ENCODE results near the gene TRIM33. TPM values are rescaled to one million over a fixed set of nuclear protein-coding genes. Genes with fewer than 3 reads are reported as not detected.
"Not testable (repeated sequence)": the region's sequence is repeated elsewhere in the genome, so short reads cannot be mapped to it uniquely, and the experiment has no call there.

Gene TRIM33
- total RNA-seq, 2 experiments from 2014 or later = 26.9 to 27.9 TPM

DNA sequence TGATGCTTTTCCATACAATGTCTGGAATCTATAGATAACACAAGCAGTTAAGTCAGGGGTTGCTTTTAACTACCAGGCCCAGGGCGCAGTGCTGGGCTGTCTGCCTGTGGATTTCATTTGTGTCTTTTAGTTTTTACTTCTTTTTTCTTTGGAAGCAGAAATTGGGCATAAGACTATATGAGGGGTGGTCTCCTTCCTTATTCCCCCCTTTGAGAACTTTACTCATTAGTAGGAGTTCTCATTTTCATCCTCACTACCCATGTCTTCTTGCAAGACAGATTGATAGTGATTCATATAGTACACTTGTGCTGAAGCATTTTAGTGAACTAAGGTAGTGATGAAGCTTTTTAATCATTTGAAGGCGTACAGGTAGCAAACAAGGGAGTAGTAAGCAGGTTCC, 147.8 kb downstream of the TRIM33 start:
- intact Hi-C loops (cut with micrococcal nuclease); H3K36me3 Mint-ChIP-seq; DNase-seq; H3K27me3 Mint-ChIP-seq; POLR2A ChIA-PET; H3K4me1 Mint-ChIP-seq (ENCODE audit: low read depth); H3K27ac Mint-ChIP-seq; H3K4me3 Mint-ChIP-seq: not testable (repeated sequence)
- H3K9me3 Mint-ChIP-seq = peaks cover 39% of the 10 kb centered on the region
- CTCF ChIA-PET = interaction anchor here (1.4 kb wide), 1 partner anchor 16 kb away, joined by 3 read pairs; no protein-coding TSS in a partner anchor

DNA sequence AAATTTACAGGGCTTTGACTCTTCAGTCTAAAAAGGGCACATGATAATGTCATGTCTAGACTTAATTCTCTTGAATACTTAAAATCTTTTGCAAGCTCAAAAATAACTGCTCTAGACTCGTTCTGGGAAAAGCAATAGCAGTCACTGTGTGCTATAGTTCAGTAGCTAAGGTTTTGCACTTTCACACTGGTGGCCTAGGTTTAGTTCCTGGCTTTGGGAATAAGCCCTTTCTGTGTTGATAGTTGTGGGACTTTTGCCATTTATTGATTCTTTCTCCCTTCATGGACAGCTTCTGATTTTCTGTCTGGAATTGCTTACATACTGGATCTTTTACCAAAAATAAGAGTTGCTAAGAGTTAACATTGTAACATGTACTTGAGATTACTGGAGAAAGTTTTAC, 151.2 kb downstream of the TRIM33 start:
- DNase-seq = no peak
- intact Hi-C loops (cut with micrococcal nuclease) = no loop called here
- no peaks in the 10 kb centered on the region for H3K27me3 Mint-ChIP-seq
- CTCF ChIA-PET = interaction anchor here (1.2 kb wide), 1 partner anchor 13 kb away, joined by 4 read pairs; no protein-coding TSS in a partner anchor
- H3K36me3 Mint-ChIP-seq = peaks cover 8% of the 10 kb centered on the region
- POLR2A ChIA-PET = no interaction called here
- no peak overlapping the region for H3K4me3 Mint-ChIP-seq
- no peaks in the 10 kb centered on the region for H3K4me1 Mint-ChIP-seq (ENCODE audit: low read depth)
- no peak overlapping the region for H3K27ac Mint-ChIP-seq
- H3K9me3 Mint-ChIP-seq = peaks cover 32% of the 10 kb centered on the region

DNA sequence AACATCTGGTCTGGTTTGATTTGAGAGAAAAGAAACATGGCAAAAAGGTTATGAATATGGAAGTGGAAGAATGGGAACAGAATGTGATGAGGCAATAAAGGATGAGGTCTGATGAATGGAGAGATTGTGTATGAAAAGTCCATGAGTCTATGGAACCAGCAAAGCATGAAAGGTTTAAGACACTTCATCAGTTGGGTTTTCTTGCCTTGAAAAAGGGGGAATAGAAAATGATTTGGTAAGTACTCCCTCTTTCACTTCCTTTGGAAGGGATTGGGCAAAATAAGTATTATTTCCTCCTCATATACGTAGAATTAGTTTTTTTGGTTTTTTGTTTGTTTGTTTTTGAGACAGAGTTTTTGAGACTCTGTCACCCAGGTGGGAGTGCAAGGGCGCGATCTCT, 155.8 kb downstream of the TRIM33 start:
- POLR2A ChIA-PET = no interaction called here
- CTCF ChIA-PET = no interaction called here
- intact Hi-C loops (cut with micrococcal nuclease) = no loop called here
- DNase-seq = no peak
- Mint-ChIP-seq H3K27me3 (no peaks in the 10 kb centered on the region), H3K4me1 (ENCODE audit: low read depth) (peaks cover 2% of the 10 kb centered on the region), H3K4me3 (no peak overlapping the region), H3K36me3 (no peaks in the 10 kb centered on the region), H3K9me3 (no peaks in the 10 kb centered on the region), H3K27ac (no peak overlapping the region)

DNA sequence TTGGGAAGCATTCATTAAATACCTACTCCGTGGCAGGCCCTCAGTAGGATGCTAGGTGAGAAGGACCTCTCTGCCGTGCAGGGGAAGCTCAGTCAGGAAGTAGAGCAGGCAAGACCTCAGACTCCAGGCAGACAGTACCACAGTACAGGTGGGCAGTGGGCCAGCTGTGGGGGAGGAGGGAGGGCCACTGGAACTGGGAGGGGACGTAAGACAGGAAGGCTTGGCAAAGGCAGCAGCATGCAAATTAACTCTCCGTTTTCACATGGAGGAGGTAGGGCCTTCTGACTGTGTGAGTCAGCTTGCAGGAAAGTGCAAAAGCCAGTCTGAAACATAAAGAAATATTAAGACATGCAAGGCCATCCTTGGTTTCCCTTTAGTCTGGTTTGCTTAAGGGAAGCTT, 157.7 kb downstream of the TRIM33 start:
- no peak for DNase-seq
- no peak overlapping the region for H3K4me3 Mint-ChIP-seq
- no peaks in the 10 kb centered on the region for H3K27me3 Mint-ChIP-seq
- H3K4me1 Mint-ChIP-seq (ENCODE audit: low read depth) = peaks cover 2% of the 10 kb centered on the region
- ChIA-PET CTCF (interaction anchor here (0.7 to 1.2 kb wide), 2 partner anchors 12 to 401 kb away, joined by 3 read pairs; no protein-coding TSS in a partner anchor), POLR2A (no interaction called here)
- intact Hi-C loops (cut with micrococcal nuclease) = no loop called here
- H3K9me3 Mint-ChIP-seq = no peaks in the 10 kb centered on the region
- no peaks in the 10 kb centered on the region for H3K36me3 Mint-ChIP-seq
- H3K27ac Mint-ChIP-seq = no peak overlapping the region

DNA sequence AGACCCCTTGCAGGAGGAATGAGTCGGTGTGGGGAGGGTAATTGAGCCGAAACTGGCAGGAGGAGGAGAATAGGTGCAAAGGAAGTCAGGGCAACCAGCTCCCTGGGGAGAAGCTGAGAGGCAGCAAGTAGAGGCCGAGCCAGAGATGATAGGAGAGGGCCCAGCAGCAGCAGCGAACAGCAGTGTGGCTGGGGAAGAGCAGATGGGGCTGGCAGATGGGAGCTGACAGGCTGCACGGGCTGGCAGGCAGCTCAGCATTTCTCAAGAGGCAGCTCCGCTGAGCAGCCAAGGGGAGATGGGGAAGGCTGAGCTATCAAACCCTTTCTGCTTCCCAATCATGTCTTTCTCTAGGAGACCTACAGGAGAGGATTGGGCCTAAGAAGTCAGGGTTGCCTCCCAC, 158.2 kb downstream of the TRIM33 start:
- Mint-ChIP-seq H3K9me3 (no peaks in the 10 kb centered on the region), H3K27ac (no peak overlapping the region), H3K36me3 (no peaks in the 10 kb centered on the region), H3K27me3 (no peaks in the 10 kb centered on the region), H3K4me1 (ENCODE audit: low read depth) (peaks cover 2% of the 10 kb centered on the region), H3K4me3 (no peak overlapping the region)
- ChIA-PET POLR2A (no interaction called here), CTCF (interaction anchor here (1.2 kb wide), 1 partner anchor 11 kb away, joined by 3 read pairs; no protein-coding TSS in a partner anchor)
- no peak for DNase-seq
- intact Hi-C loops (cut with micrococcal nuclease) = no loop called here

DNA sequence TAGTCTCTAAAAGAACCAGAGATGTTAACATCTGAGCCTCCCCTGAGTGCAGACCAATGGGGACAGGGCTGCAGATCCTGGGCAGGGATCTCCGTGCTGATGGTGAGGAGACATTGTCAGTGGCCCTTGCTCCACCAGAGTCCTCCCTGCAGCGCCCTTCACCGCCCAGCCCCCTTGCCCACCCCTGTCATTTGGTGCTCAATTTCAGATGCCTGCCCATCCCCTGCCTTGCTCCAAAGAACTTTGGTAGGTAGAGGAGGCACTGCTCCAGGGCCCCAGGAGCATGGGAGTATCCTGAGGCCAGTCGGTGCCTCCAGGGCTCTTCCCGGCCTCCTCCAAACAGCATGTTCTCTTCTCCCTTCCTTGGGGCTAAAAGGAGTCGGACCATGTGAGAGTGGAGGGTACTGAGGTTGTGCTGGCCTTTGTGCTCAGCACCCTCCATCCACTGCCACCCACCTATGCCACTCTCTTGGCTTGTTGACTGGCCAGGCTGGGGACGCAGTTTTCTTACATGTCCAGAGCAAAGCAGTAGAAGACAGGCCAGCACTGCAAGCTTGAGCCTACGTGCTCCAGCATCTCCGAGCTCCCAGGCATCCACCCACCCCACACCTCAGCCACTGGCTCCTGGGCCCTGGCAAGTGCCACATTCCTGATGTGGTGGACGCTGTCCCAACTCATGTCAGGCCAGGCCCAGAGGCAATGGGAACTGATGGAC, 160.1 kb downstream of the TRIM33 start:
- Mint-ChIP-seq H3K9me3 (no peaks in the 10 kb centered on the region), H3K27ac (no peak overlapping the region), H3K36me3 (no peaks in the 10 kb centered on the region), H3K4me1 (ENCODE audit: low read depth) (peaks cover 4% of the 10 kb centered on the region), H3K27me3 (no peaks in the 10 kb centered on the region), H3K4me3 (no peak overlapping the region)
- CTCF ChIA-PET = no interaction called here
- DNase-seq = no peak
- intact Hi-C loops (cut with micrococcal nuclease) = no loop called here
- POLR2A ChIA-PET = no interaction called here

DNA sequence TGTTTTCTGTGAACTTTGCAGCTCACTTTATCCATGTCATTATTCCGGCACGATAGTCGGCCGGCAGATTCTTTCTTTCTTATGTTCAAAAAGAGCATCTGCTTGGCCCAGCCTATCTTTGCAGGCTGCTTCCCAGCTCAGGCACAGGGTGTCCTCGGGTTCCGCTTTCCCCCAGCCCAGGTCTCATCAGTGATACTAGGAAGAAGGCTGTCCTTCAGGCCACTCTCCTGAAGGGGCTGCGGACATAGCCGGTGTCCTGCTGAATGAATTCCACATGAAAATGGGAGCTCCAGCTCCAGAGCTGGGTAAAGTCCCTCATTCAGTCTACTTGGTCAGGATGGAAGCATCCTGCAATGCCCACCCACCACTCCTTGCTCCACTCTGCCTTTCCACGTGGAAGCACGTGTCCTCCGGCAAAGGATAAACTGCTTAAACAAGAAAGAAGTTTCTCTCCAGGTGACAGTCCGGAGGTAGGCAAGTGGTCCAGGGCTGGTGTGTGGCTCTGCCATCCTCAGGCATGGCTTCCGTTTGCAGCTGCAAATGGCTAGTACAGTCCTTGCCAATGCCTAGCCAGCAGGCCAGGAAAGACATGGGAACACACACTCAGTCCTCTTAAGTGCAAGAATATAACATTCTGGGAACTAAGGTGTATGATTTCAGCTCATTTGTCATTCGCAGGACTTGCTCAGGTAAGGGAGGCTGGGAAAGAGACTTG, 161.0 kb downstream of the TRIM33 start:
- CTCF ChIA-PET = no interaction called here
- Mint-ChIP-seq H3K4me3 (no peak overlapping the region), H3K4me1 (ENCODE audit: low read depth) (peaks cover 9% of the 10 kb centered on the region), H3K36me3 (no peaks in the 10 kb centered on the region), H3K27me3 (no peaks in the 10 kb centered on the region), H3K27ac (no peak overlapping the region), H3K9me3 (no peaks in the 10 kb centered on the region)
- intact Hi-C loops (cut with micrococcal nuclease) = loop anchor here (5.0 to 10.0 kb wide), 3 partner anchors 42 to 745 kb away; no protein-coding TSS in a partner anchor
- no peak for DNase-seq
- POLR2A ChIA-PET = no interaction called here

DNA sequence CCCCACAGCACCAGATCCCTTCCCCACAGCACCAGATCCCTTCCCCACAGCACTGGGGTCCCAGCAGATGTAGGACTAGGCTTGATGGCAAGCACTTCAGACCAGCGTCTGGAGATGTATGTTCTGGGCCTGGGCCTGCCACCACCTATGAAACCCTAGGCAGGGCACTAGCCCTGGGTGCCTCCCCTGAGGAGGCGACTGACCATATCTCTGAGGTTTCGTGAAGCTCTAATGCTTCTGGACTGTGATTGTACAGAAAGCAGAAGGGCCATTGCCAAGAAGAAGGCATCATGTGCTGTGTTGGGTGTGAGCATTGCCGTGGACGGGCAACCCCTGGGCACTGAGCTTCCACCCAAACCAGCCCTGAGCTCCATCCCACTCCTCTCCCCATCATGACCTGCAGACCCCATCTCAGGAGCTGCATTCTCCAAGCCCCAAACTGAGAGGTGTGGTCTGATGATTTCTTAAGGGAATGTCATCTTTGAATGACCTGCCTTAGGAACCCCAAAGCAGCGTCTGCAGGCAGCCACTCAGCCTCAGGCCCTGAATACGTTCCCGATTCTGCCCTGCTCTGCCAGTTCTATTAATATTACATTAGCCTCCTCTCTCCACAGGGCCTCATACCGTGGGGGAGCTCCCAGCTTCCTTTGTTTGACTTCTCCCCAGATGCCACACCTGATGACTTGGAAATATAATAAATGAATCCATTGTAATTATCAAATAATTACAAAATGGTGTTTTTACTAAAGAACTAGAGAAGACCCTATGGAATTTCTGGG, 163.4 kb downstream of the TRIM33 start:
- H3K9me3 Mint-ChIP-seq = no peaks in the 10 kb centered on the region
- POLR2A ChIA-PET = no interaction called here
- H3K4me1 Mint-ChIP-seq (ENCODE audit: low read depth) = peaks cover 19% of the 10 kb centered on the region
- no peak overlapping the region for H3K27ac Mint-ChIP-seq
- H3K36me3 Mint-ChIP-seq = no peaks in the 10 kb centered on the region
- DNase-seq = no peak
- intact Hi-C loops (cut with micrococcal nuclease) = loop anchor here (1.0 to 10.0 kb wide), 6 partner anchors 45 to 747 kb away; partner anchors contain the start of genes BCAS2 and TRIM33
- H3K4me3 Mint-ChIP-seq = no peak overlapping the region
- CTCF ChIA-PET = interaction anchor here (0.7 to 3.1 kb wide), 37 partner anchors 9 to 765 kb away, joined by 3 to 19 read pairs (median 4); partner anchors contain the start of genes BCAS2, NRAS, OLFML3 and SIKE1
- no peaks in the 10 kb centered on the region for H3K27me3 Mint-ChIP-seq

DNA sequence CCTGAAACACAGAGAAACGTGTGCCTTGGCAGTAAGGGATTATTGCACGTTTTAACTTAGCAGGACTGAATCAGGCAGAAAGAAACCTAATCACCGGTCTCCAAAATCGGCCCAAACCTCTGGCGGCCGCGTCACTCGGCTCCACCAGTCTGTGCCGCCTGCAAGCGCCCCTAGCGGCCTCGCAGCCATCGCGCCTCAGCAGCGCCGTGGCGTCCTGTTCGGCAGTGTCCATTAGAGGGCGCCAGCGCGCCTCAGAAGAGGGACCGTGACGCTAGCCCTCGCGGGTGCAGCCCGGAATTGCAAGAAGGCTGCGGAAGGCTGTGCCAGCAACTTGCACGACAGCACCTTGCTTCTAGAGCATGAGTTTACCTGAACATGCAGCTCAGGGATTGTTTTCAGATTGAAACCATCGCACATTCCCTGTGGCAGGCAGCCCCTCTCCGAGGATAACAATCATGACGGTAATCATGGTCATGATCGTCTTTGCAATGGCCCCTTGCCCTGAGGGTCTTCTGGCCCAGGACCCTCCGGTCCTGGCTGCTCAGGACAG, 164.4 kb downstream of the TRIM33 start:
- CTCF ChIA-PET = interaction anchor here (0.6 to 3.1 kb wide), 45 partner anchors 8 to 766 kb away, joined by 3 to 19 read pairs (median 4); partner anchors contain the start of genes BCAS2, NRAS, OLFML3 and SIKE1
- intact Hi-C loops (cut with micrococcal nuclease) = loop anchor here (1.0 to 10.0 kb wide), 9 partner anchors 46 to 748 kb away; partner anchors contain the start of genes BCAS2, NRAS and TRIM33

DNA sequence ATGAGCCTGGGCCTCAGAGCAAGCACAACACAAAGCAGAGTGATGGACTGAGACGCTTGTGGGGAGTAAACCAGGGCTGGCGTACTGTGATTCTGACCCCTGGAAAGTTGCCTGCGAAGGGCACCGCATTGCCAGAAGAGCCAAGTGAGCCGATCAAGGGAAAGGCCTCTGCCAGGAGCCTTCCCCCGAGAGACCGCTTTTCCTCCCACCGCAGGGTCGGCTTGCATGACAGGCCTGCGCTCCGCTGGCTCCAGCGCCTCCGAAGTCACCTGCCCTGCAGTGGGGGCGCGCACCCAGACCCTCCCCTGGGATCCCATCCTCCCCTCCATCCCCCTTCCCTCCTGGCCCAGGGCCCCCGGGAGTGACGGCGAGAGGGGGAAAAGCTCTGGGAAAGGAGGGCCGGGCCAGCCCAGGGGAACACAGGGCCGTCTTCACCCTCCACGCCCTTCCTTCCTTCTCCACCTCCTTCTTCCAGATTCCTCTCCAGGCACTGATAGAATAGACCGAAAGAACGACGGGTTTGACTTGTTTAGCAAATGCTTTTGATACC, 165.0 kb downstream of the TRIM33 start:
- H3K4me1 Mint-ChIP-seq (ENCODE audit: low read depth) = peaks cover 32% of the 10 kb centered on the region
- H3K27me3 Mint-ChIP-seq = no peaks in the 10 kb centered on the region
- no peaks in the 10 kb centered on the region for H3K9me3 Mint-ChIP-seq
- CTCF ChIA-PET = interaction anchor here (0.8 to 3.1 kb wide), 13 partner anchors 11 to 371 kb away, joined by 3 to 15 read pairs (median 4); partner anchors contain the start of gene NRAS
- H3K27ac Mint-ChIP-seq = peak overlapping the region; percentile 84
- H3K4me3 Mint-ChIP-seq = peak overlapping the region; percentile 82
- POLR2A ChIA-PET = no interaction called here
- DNase-seq = no peak
- intact Hi-C loops (cut with micrococcal nuclease) = loop anchor here (1.0 to 10.0 kb wide), 8 partner anchors 46 to 749 kb away; partner anchors contain the start of genes BCAS2, NRAS and TRIM33
- no peaks in the 10 kb centered on the region for H3K36me3 Mint-ChIP-seq

More for the DNA sequence above, 164.4 kb downstream of the TRIM33 start:
- Mint-ChIP-seq H3K27ac (peak overlapping the region; percentile 84), H3K4me1 (ENCODE audit: low read depth) (peaks cover 26% of the 10 kb centered on the region), H3K4me3 (peak overlapping the region; percentile 82), H3K27me3 (no peaks in the 10 kb centered on the region), H3K36me3 (no peaks in the 10 kb centered on the region), H3K9me3 (no peaks in the 10 kb centered on the region)
- POLR2A ChIA-PET = interaction anchor here (0.6 kb wide), 1 partner anchor 234 kb away, joined by 3 read pairs; no protein-coding TSS in a partner anchor
- DNase-seq = peak; percentile 98

DNA sequence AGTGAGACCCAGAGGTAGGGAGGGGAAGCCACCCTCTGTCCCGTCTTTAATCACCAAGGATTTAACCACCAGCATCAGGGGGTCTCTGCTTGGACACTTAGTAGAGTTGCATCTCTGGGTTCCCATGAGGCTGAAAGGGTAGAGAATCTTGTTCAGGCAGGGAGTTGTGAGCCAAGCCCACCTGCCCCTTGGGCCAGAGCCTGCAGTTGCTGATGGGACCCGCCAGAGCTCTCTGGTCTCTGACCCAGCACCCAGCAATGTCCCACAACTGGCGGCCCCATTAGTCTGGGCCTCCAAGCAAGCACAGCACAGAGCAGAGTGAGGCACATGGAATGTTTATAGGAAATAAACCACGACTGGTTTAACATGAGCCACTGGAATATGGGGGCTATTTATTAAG, 166.3 kb downstream of the TRIM33 start:
- no peaks in the 10 kb centered on the region for H3K36me3 Mint-ChIP-seq
- CTCF ChIA-PET = no interaction called here
- intact Hi-C loops (cut with micrococcal nuclease) = loop anchor here (5.0 to 10.0 kb wide), 5 partner anchors 48 to 750 kb away; partner anchors contain the start of genes CSDE1 and OLFML3
- peaks cover 44% of the 10 kb centered on the region for H3K4me1 Mint-ChIP-seq (ENCODE audit: low read depth)
- POLR2A ChIA-PET = no interaction called here
- H3K9me3 Mint-ChIP-seq = no peaks in the 10 kb centered on the region
- no peak overlapping the region for H3K4me3 Mint-ChIP-seq
- H3K27me3 Mint-ChIP-seq = no peaks in the 10 kb centered on the region
- DNase-seq = no peak
- H3K27ac Mint-ChIP-seq = no peak overlapping the region
